SK-N-SH (cell line): ENCODE results near the gene ITCH. TPM values are rescaled to one million over a fixed set of nuclear protein-coding genes. Genes with fewer than 3 reads are reported as not detected.

Source experiments
- CTCF ChIA-PET: fragments of 300-600, 350-600 bp; formaldehyde crosslinking; extraction: SDS; loops from one replicate; lab custom pipeline; 2021; lab: Yijun Ruan, JAX
- POLR2A ChIA-PET: fragments of 350-600 bp; sonication (Branson Sonifier 250); formaldehyde crosslinking; extraction: SDS; loops from one replicate; lab custom pipeline; 2020; ENCODE audit warnings: antibody characterized with exemption, inconsistent platforms; lab: Yijun Ruan, JAX
- DNase-seq: peaks from one replicate; pipeline ENCODE4 v3.0.0; 2012
- H2AFZ ChIP-seq: fragments of 200-600 bp; sonication (generic); 2 replicates; pipeline ENCODE4 v1.8.1; 2016; ENCODE audit warnings: antibody characterized with exemption, mild to moderate bottlenecking, low read depth
- H3F3A ChIP-seq: fragments of 200-600 bp; sonication (generic); replicated peaks from 2 replicates; pipeline ENCODE3; 2016; ENCODE audit warnings: antibody characterized with exemption, mild to moderate bottlenecking; ENCODE audit not compliant: insufficient read depth
- H3K27ac ChIP-seq, 2 experiments: fragments of 200-500 bp in 1 of 2; fragments of 200-600 bp in 1 of 2; sonication (Bioruptor generic) in 1 of 2; sonication (generic), shearing (Covaris generic) in 1 of 2; 2 replicates each; pipeline versions ENCODE4 v1.5.1 to v1.6.1; 2014 to 2016; ENCODE audit warnings: low read depth in 2 of 2, inconsistent platforms in 1 of 2, low read length in 1 of 2, mild to moderate bottlenecking in 1 of 2, mixed read lengths in 1 of 2
- H3K27me3 ChIP-seq: fragments of 200-600 bp; sonication (generic), shearing (Covaris generic); 2 replicates; pipeline ENCODE4 v1.6.1; 2016; ENCODE audit warnings: mixed run types; ENCODE audit not compliant: insufficient read depth
- H3K36me3 ChIP-seq, 2 experiments: fragments of 200-500 bp in 1 of 2; fragments of 200-600 bp in 1 of 2; sonication (Bioruptor generic) in 1 of 2; sonication (generic) in 1 of 2; replicated peaks in 1 of 2; 2 replicates each; pipeline versions ENCODE3 to v1.5.1; 2014 to 2016; ENCODE audit warnings: low read length in 1 of 2, mild to moderate bottlenecking in 1 of 2; ENCODE audit not compliant: insufficient read depth in 2 of 2, control insufficient read depth in 1 of 2
- H3K4me1 ChIP-seq, 2 experiments: fragments of 200-500 bp in 1 of 2; fragments of 200-600 bp in 1 of 2; sonication (Bioruptor generic) in 1 of 2; sonication (generic), shearing (Covaris generic) in 1 of 2; 2 replicates each; pipeline versions ENCODE4 v1.5.1 to v1.6.1; 2014 to 2016; ENCODE audit warnings: low read depth in 1 of 2, low read length in 1 of 2, mixed run types in 1 of 2; ENCODE audit not compliant: insufficient read depth in 2 of 2, control insufficient read depth in 1 of 2
- H3K4me2 ChIP-seq: fragments of 200-600 bp; sonication (generic), shearing (Covaris generic); 2 replicates; pipeline ENCODE4 v1.6.1; 2017; ENCODE audit warnings: mixed run types
- H3K4me3 ChIP-seq, 2 experiments: fragments of 200-500 bp in 1 of 2; fragments of 200-600 bp in 1 of 2; sonication (Bioruptor generic) in 1 of 2; sonication (generic), shearing (Covaris generic) in 1 of 2; 2 replicates each; pipeline versions ENCODE4 v1.5.1 to v1.8.1; 2014 to 2016; ENCODE audit warnings: low read depth in 2 of 2, inconsistent platforms in 1 of 2, low read length in 1 of 2, mild to moderate bottlenecking in 1 of 2, mixed read lengths in 1 of 2, moderate library complexity in 1 of 2
- H3K79me2 ChIP-seq: fragments of 200-600 bp; sonication (generic); 2 replicates; pipeline ENCODE4 v1.8.1; 2017; ENCODE audit warnings: mild to moderate bottlenecking; ENCODE audit not compliant: insufficient read depth
- H3K9ac ChIP-seq: fragments of 200-600 bp; sonication (generic); 2 replicates; pipeline ENCODE4 v1.6.1; 2017; ENCODE audit warnings: mixed run types
- H3K9me2 ChIP-seq: fragments of 200-600 bp; sonication (generic); 2 replicates; pipeline ENCODE4 v1.6.1; 2017; ENCODE audit warnings: mixed run types
- H3K9me3 ChIP-seq: fragments of 200-600 bp; sonication (generic); 2 replicates; pipeline ENCODE4 v1.6.1; 2017; ENCODE audit warnings: mixed run types, mild to moderate bottlenecking, moderate library complexity
- H4K20me1 ChIP-seq: fragments of 200-600 bp; sonication (generic); 2 replicates; pipeline ENCODE4 v1.6.1; 2017; ENCODE audit warnings: mild to moderate bottlenecking, mixed run types; ENCODE audit not compliant: insufficient read depth
- CHD2 ChIP-seq: fragments of 150-350 bp; IDR thresholded peaks from 2 replicates; pipeline ENCODE4 v1.6.1; 2018; ENCODE audit warnings: low read length; ENCODE audit not compliant: partially characterized antibody
- ELF1 ChIP-seq: IDR thresholded peaks from 2 replicates; pipeline ENCODE4 v1.4.0; 2012
- EZH2phosphoT487 ChIP-seq: fragments of 200-600 bp; sonication (generic); IDR thresholded peaks from 2 replicates; pipeline ENCODE4 v1.6.1; 2017; ENCODE audit warnings: low read depth, mixed run types, mild to moderate bottlenecking, antibody characterized with exemption, moderate library complexity, borderline replicate concordance
- FOXJ3 ChIP-seq: sonication (generic); formaldehyde crosslinking; IDR thresholded peaks from 2 replicates; pipeline ENCODE4 v1.5.1; 2020; ENCODE audit warnings: mild to moderate bottlenecking, missing genetic modification reagents
- GATA2 ChIP-seq: sonication (generic); formaldehyde crosslinking; IDR thresholded peaks from 2 replicates; pipeline ENCODE4 v1.5.0; 2020; ENCODE audit warnings: mild to moderate bottlenecking, missing genetic modification reagents
- IRF3 ChIP-seq: fragments of 150-350 bp; IDR thresholded peaks from 2 replicates; pipeline ENCODE4 v1.6.1; 2016; ENCODE audit warnings: mild to moderate bottlenecking, low read depth, low read length
- MXI1 ChIP-seq: IDR thresholded peaks from 2 replicates; pipeline ENCODE4 v1.6.1; 2012; ENCODE audit warnings: mild to moderate bottlenecking, low read depth, low read length, improper control_type of control experiment
- NFIC ChIP-seq: IDR thresholded peaks from 2 replicates; pipeline ENCODE4 v1.4.0; 2012; ENCODE audit warnings: borderline replicate concordance
- PBX3 ChIP-seq: IDR thresholded peaks from 2 replicates; pipeline ENCODE4; 2012
- RAD21 ChIP-seq: IDR thresholded peaks from 2 replicates; pipeline ENCODE4 v1.6.1; 2012; ENCODE audit warnings: mild to moderate bottlenecking, low read length
- RCOR1 ChIP-seq: fragments of 150-350 bp; IDR thresholded peaks from 2 replicates; pipeline ENCODE4 v1.6.1; 2017; ENCODE audit warnings: antibody characterized with exemption, low read length
- REST ChIP-seq: IDR thresholded peaks from 2 replicates; pipeline ENCODE4 v1.6.1; 2012; ENCODE audit warnings: mild to moderate bottlenecking, low read depth, low read length, moderate library complexity
- RFX5 ChIP-seq: IDR thresholded peaks from 2 replicates; pipeline ENCODE4 v1.6.1; 2012; ENCODE audit warnings: mild to moderate bottlenecking, improper control_type of control experiment, low read length
- RXRA ChIP-seq: IDR thresholded peaks from 2 replicates; pipeline ENCODE4 v1.4.0; 2012; ENCODE audit warnings: low read depth, mild to moderate bottlenecking, borderline replicate concordance
- SIN3A ChIP-seq: IDR thresholded peaks from 2 replicates; pipeline ENCODE4 v1.6.1; 2012; ENCODE audit warnings: low read depth, mild to moderate bottlenecking, low read length, moderate library complexity, borderline replicate concordance
- USF1 ChIP-seq: IDR thresholded peaks from 2 replicates; pipeline ENCODE4 v1.4.0; 2012; ENCODE audit warnings: low read depth, borderline replicate concordance
- YY1 ChIP-seq: IDR thresholded peaks from 2 replicates; pipeline ENCODE4 v1.4.0; 2012; ENCODE audit warnings: low read depth, mild to moderate bottlenecking
- WGBS: methylation state at CpG from one replicate; pipeline ENCODE4 v1.1.6; 2017; ENCODE audit warnings: low lambda C conversion rate; 5-methylcytosine and 5-hydroxymethylcytosine counted together
- polyA plus RNA-seq, 3 experiments: library from polyadenylated mRNA; depleted of rRNA; stranded (reverse); fragments of >200 nt; gene quantifications; 2 replicates each; pipeline ENCODE4 v1.2.3, GENCODE V29; 2012

Gene ITCH
- polyA plus RNA-seq, 1 of the 3 experiments (the other 2 are of a cell fraction): 3.8 TPM

- no peak for TF ChIP-seq ELF1
- no peak for TF ChIP-seq EZH2phosphoT487
- TF ChIP-seq YY1: no peak
- TF ChIP-seq RFX5: no peak
- no peak for TF ChIP-seq FOXJ3 (CRISPR knock-in tag)
- no peak for TF ChIP-seq PBX3
- no peak for TF ChIP-seq CHD2
- TF ChIP-seq RXRA: no peak
- TF ChIP-seq RAD21: no peak
- TF ChIP-seq REST: no peak
- TF ChIP-seq NFIC: no peak
- TF ChIP-seq MXI1: no peak
- no peak for TF ChIP-seq SIN3A
- no peak for TF ChIP-seq IRF3
- no peak for TF ChIP-seq RCOR1
- no peak for TF ChIP-seq USF1
- TF ChIP-seq GATA2 (CRISPR knock-in tag): no peak
- H3F3A ChIP-seq: peaks cover 17% of the 10 kb centered on the region
- no peaks in the 10 kb centered on the region for H3K9me2 ChIP-seq
- no peak overlapping the region for H3K4me3 ChIP-seq
- H3K79me2 ChIP-seq: peaks cover 34% of the 10 kb centered on the region
- 85% methylated on average over 2 of the region's 2 CpGs for WGBS
- no peaks in the 10 kb centered on the region for H4K20me1 ChIP-seq
- H3K9ac ChIP-seq: no peak overlapping the region
- H3K36me3 ChIP-seq: peaks cover 39 to 78% of the 10 kb centered on the region in 2 experiments
- H3K4me2 ChIP-seq: no peak overlapping the region
- no peak for DNase-seq
- POLR2A ChIA-PET: no interaction called here
- no peaks in the 10 kb centered on the region; a peak in 1 of 4 replicates for H3K4me1 ChIP-seq
- no peaks in the 10 kb centered on the region for H3K27me3 ChIP-seq
- CTCF ChIA-PET: interaction anchor here (0.7 to 0.9 kb wide), 2 partner anchors 16 to 149 kb away, joined by 3 read pairs; no protein-coding TSS in a partner anchor
- no peaks in the 10 kb centered on the region for H3K9me3 ChIP-seq
- no peak overlapping the region for H2AFZ ChIP-seq
- no peak overlapping the region for H3K27ac ChIP-seq
Measured at GRCh38 chr20:34461779-34462087, 98.7 kb downstream of the ITCH start.
